H9 (cell line): ENCODE measurements around the gene TRAPPC2L. TPM values are rescaled to one million over a fixed set of nuclear protein-coding genes. Genes with fewer than 3 reads are reported as not detected.

ENCODE experiments used
- DNase-seq: peaks from one replicate; pipeline ENCODE4 v3.0.0-alpha.2; 2017
- H2AFZ ChIP-seq: one replicate; pipeline ENCODE4 v1.6.1; 2013; ENCODE audit warnings: mild to moderate bottlenecking, low read length, control low read depth, moderate library complexity
- H2AK5ac ChIP-seq: 2 replicates; pipeline ENCODE4 v1.6.1; 2013; ENCODE audit warnings: low read length, control low read depth, mixed read lengths; ENCODE audit not compliant: insufficient read length
- H2BK120ac ChIP-seq: one replicate; pipeline ENCODE4 v1.6.1; 2013; ENCODE audit warnings: low read depth, mild to moderate bottlenecking, low read length, control low read depth, inconsistent platforms; ENCODE audit not compliant: poor library complexity, severe bottlenecking
- H2BK12ac ChIP-seq: 2 replicates; pipeline ENCODE4 v1.6.1; 2013; ENCODE audit warnings: low read length, control low read depth, mixed read lengths, low read depth; ENCODE audit not compliant: insufficient read length
- H2BK15ac ChIP-seq: 2 replicates; pipeline ENCODE4 v1.6.1; 2013; ENCODE audit warnings: low read depth, low read length, control low read depth
- H2BK20ac ChIP-seq: one replicate; pipeline ENCODE4 v1.6.1; 2013; ENCODE audit warnings: low read depth, mild to moderate bottlenecking, low read length, control low read depth, inconsistent platforms; ENCODE audit not compliant: poor library complexity, severe bottlenecking
- H2BK5ac ChIP-seq: 2 replicates; pipeline ENCODE4 v1.6.1; 2013; ENCODE audit warnings: low read length, control low read depth, mixed read lengths; ENCODE audit not compliant: insufficient read length
- H3K14ac ChIP-seq: 2 replicates; pipeline ENCODE4 v1.6.1; 2013; ENCODE audit warnings: low read length, control low read depth; ENCODE audit not compliant: insufficient read depth
- H3K18ac ChIP-seq: 2 replicates; pipeline ENCODE4 v1.6.1; 2013; ENCODE audit warnings: low read depth, mild to moderate bottlenecking, mixed read lengths, low read length, control low read depth; ENCODE audit not compliant: insufficient read length
- H3K23ac ChIP-seq: 2 replicates; pipeline ENCODE4 v1.6.1; 2013; ENCODE audit warnings: low read length, control low read depth, mixed read lengths, low read depth; ENCODE audit not compliant: insufficient read length
- H3K23me2 ChIP-seq: 2 replicates; pipeline ENCODE4 v1.6.1; 2013; ENCODE audit warnings: low read depth, mild to moderate bottlenecking, mixed read lengths, low read length, control low read depth; ENCODE audit not compliant: insufficient read length, poor library complexity, severe bottlenecking
- H3K27ac ChIP-seq: 2 replicates; pipeline ENCODE4 v1.5.1; 2013; ENCODE audit warnings: low read length, control low read depth, mixed read lengths, low read depth; ENCODE audit not compliant: insufficient read length
- H3K27me3 ChIP-seq: 2 replicates; pipeline ENCODE4 v1.6.1; 2013; ENCODE audit warnings: low read length, control low read depth, inconsistent platforms; ENCODE audit not compliant: insufficient read depth
- H3K4ac ChIP-seq: 2 replicates; pipeline ENCODE4 v1.6.1; 2013; ENCODE audit warnings: low read depth, mild to moderate bottlenecking, control low read depth, inconsistent platforms, low read length, moderate library complexity
- H3K4me1 ChIP-seq: 2 replicates; pipeline ENCODE4 v1.6.1; 2013; ENCODE audit warnings: low read length, control low read depth, inconsistent platforms; ENCODE audit not compliant: insufficient read depth
- H3K4me2 ChIP-seq: 2 replicates; pipeline ENCODE4 v1.6.1; 2013; ENCODE audit warnings: low read length, control low read depth, mixed read lengths; ENCODE audit not compliant: insufficient read length, insufficient read depth
- H3K56ac ChIP-seq: 2 replicates; pipeline ENCODE4 v1.6.1; 2013; ENCODE audit warnings: low read depth, mild to moderate bottlenecking, mixed read lengths, low read length, control low read depth; ENCODE audit not compliant: insufficient read length
- H3K79me1 ChIP-seq: 2 replicates; pipeline ENCODE4 v1.6.1; 2013; ENCODE audit warnings: low read depth, mild to moderate bottlenecking, moderate library complexity, low read length, control low read depth, inconsistent platforms; ENCODE audit not compliant: insufficient read depth, poor library complexity, severe bottlenecking
- H3K79me2 ChIP-seq: 2 replicates; pipeline ENCODE4 v1.6.1; 2013; ENCODE audit warnings: low read length, control low read depth, inconsistent platforms; ENCODE audit not compliant: insufficient read depth
- H3K9ac ChIP-seq: 2 replicates; pipeline ENCODE4 v1.6.1; 2013; ENCODE audit warnings: low read length, control low read depth, mixed read lengths; ENCODE audit not compliant: insufficient read length; ENCODE audit errors: extremely low read depth
- H3K9me3 ChIP-seq: one replicate; pipeline ENCODE4 v1.6.1; 2013; ENCODE audit warnings: low read depth, low read length, inconsistent platforms; ENCODE audit not compliant: control insufficient read depth
- H3T11ph ChIP-seq: one replicate; pipeline ENCODE4 v1.6.1; 2013; ENCODE audit warnings: mild to moderate bottlenecking, low read length, control low read depth, inconsistent platforms
- H4K20me1 ChIP-seq: one replicate; pipeline ENCODE4 v1.6.1; 2013; ENCODE audit not compliant: control insufficient read depth, insufficient read length, insufficient read depth
- H4K5ac ChIP-seq: 2 replicates; pipeline ENCODE4 v1.6.1; 2013; ENCODE audit warnings: low read depth, mild to moderate bottlenecking, mixed read lengths, low read length, control low read depth; ENCODE audit not compliant: insufficient read length
- H4K8ac ChIP-seq: replicated peaks from 2 replicates; pipeline ENCODE4 v1.6.1; 2013; ENCODE audit warnings: low read length, control low read depth, mixed read lengths, low read depth; ENCODE audit not compliant: insufficient read length
- H4K91ac ChIP-seq: 2 replicates; pipeline ENCODE4 v1.6.1; 2013; ENCODE audit warnings: low read depth, mild to moderate bottlenecking, moderate library complexity, mixed read lengths, low read length, control low read depth; ENCODE audit not compliant: insufficient read length
- H3K27ac Mint-ChIP-seq, 3 experiments: 2 replicates in 2 of 3; 3 replicates in 1 of 3; pipeline ENCODE4 v1.8.0; 2020 to 2021; ENCODE audit warnings: mixed read lengths in 3 of 3, mild to moderate bottlenecking in 1 of 3, moderate library complexity in 1 of 3
- H3K27me3 Mint-ChIP-seq: 2 replicates; pipeline ENCODE4 v1.8.0; 2021; ENCODE audit warnings: low read depth, mild to moderate bottlenecking, moderate library complexity, mixed read lengths
- H3K36me3 Mint-ChIP-seq, 3 experiments: 2 replicates in 2 of 3; 3 replicates in 1 of 3; pipeline ENCODE4 v1.8.0; 2020 to 2021; ENCODE audit warnings: low read depth in 3 of 3, mixed read lengths in 3 of 3; ENCODE audit not compliant: insufficient read depth in 1 of 3
- H3K4me1 Mint-ChIP-seq, 2 experiments: 2 replicates each; pipeline ENCODE4 v1.8.0; 2020; ENCODE audit warnings: mixed read lengths in 2 of 2
- H3K4me3 Mint-ChIP-seq, 2 experiments: 2 replicates in 1 of 2; 3 replicates in 1 of 2; pipeline ENCODE4 v1.8.0; 2020 to 2021; ENCODE audit warnings: mild to moderate bottlenecking in 2 of 2, mixed read lengths in 2 of 2, moderate library complexity in 1 of 2
- H3K9me3 Mint-ChIP-seq, 2 experiments: 2 replicates in 1 of 2; 3 replicates in 1 of 2; pipeline ENCODE4 v1.8.0; 2020; ENCODE audit warnings: mild to moderate bottlenecking in 2 of 2, mixed read lengths in 2 of 2, moderate library complexity in 1 of 2
- WGBS: extraction: QIAGEN DNeasy Blood & Tissue Kit; methylation state at CpG from one replicate; pipeline ENCODE4 v1.1.7; 2013; ENCODE audit warnings: missing lambda C conversion rate, low lambda C conversion rate, mixed read lengths; ENCODE audit not compliant: insufficient read length; ENCODE audit errors: extremely low coverage; 5-methylcytosine and 5-hydroxymethylcytosine counted together
- total RNA-seq: library from RNA; stranded (reverse); gene quantifications from 2 replicates; pipeline ENCODE4 v1.2.1, GENCODE V29; 2021
- TF ChIP-seq, protein P1 (sequence below): fragments of 200-600 bp; sonication (generic); conservative IDR thresholded peaks from 3 replicates; pipeline ENCODE4 v1.8.0; 2021; ENCODE audit warnings: antibody characterized with exemption, mild to moderate bottlenecking

Gene TRAPPC2L
- total RNA-seq, 1 experiment from 2014 or later, result 90.3 TPM

DNA sequence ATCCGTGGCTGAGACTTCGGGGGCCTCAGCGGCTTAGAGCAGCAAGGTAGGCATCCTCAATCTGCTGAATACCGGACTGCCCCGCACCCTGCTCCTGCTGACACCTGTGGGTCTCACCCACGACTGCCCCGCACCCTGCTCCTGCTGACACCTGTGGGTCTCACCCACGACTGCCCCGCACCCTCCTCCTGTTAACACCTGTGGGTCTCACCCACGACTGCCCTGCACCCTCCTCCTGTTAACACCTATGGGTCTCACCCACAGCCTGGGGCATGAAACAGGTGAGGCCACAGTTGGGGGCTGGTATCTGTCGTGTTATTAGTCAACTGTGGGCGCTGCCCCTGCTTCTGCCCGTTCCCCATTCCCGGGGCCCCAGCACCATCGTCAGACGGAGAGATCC lies 45.8 kb downstream of the TRAPPC2L start:
- Histone ChIP-seq H3K27me3 (no peaks in the 10 kb centered on the region), H2BK15ac (no peak overlapping the region), H3K79me1 (no peaks in the 10 kb centered on the region), H3K4ac (no peak overlapping the region), H3K14ac (no peak overlapping the region), H3K79me2 (no peaks in the 10 kb centered on the region), H3K4me2 (no peak overlapping the region), H3K56ac (no peak overlapping the region), H4K5ac (no peak overlapping the region), H2AFZ (no peak overlapping the region), H3T11ph (no peak overlapping the region), H2BK20ac (no peak overlapping the region), H4K20me1 (no peaks in the 10 kb centered on the region), H3K18ac (no peak overlapping the region), H4K91ac (no peak overlapping the region), H3K23ac (no peak overlapping the region), H3K9ac (no peak overlapping the region), H2AK5ac (no peak overlapping the region), H2BK5ac (no peak overlapping the region), H3K27ac (no peak overlapping the region), H3K9me3 (no peaks in the 10 kb centered on the region), H3K23me2 (no peaks in the 10 kb centered on the region), H2BK120ac (no peak overlapping the region), H2BK12ac (no peak overlapping the region), H3K4me1 (no peaks in the 10 kb centered on the region), H4K8ac (no peak overlapping the region)
- peaks cover 6 to 15% of the 10 kb centered on the region in 2 experiments; a peak in 3 of 4 replicates for H3K4me1 Mint-ChIP-seq
- TF ChIP-seq, protein P1, sequence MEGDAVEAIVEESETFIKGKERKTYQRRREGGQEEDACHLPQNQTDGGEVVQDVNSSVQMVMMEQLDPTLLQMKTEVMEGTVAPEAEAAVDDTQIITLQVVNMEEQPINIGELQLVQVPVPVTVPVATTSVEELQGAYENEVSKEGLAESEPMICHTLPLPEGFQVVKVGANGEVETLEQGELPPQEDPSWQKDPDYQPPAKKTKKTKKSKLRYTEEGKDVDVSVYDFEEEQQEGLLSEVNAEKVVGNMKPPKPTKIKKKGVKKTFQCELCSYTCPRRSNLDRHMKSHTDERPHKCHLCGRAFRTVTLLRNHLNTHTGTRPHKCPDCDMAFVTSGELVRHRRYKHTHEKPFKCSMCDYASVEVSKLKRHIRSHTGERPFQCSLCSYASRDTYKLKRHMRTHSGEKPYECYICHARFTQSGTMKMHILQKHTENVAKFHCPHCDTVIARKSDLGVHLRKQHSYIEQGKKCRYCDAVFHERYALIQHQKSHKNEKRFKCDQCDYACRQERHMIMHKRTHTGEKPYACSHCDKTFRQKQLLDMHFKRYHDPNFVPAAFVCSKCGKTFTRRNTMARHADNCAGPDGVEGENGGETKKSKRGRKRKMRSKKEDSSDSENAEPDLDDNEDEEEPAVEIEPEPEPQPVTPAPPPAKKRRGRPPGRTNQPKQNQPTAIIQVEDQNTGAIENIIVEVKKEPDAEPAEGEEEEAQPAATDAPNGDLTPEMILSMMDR, result no peak
- H3K9me3 Mint-ChIP-seq, result no peaks in the 10 kb centered on the region
- no peak overlapping the region for H3K27ac Mint-ChIP-seq
- H3K27me3 Mint-ChIP-seq, result no peaks in the 10 kb centered on the region; the same call in 1 of the 2 replicates
- no peak for DNase-seq
- H3K4me3 Mint-ChIP-seq, result no peak overlapping the region
- H3K36me3 Mint-ChIP-seq, result no peaks in the 10 kb centered on the region
- no CpG with 5 or more reads among the region's 16 CpGs for WGBS
